ENCODE data around the gene LGR6. TPM values are rescaled to one million over a fixed set of nuclear protein-coding genes. Genes with fewer than 3 reads are reported as not detected.
"Not testable (repeated sequence)": the region's sequence is repeated elsewhere in the genome, so short reads cannot be mapped to it uniquely, and the experiment has no call there.

LGR6 gene
- total RNA-seq, 2 experiments from 2014 or later = 0.06 to 0.22 TPM

DNA sequence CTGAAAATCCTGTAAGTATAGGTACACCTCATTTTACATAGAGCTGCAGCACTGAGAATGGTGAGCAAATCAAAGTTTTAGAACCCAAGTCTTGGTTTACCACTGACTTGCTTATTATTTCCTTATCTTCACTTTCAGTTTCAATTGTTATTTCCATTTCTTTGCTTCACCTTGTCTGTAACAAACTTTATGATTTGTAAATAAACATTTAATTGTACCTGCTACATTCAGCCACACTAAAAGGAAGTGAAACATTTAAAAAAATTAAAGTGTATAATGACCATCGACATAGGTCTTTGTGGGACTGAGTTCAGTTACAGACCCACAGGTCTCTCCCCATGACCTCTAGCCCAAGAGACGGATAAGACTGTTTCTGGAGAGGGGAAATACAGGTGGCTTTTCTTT lies 34.4 kb downstream of the LGR6 start:
- no peaks in the 10 kb centered on the region for H3K27me3 Mint-ChIP-seq

GRCh38 chr1:202228484-202229122 lies 35.0 kb downstream of the LGR6 start:
- Mint-ChIP-seq H3K36me3 (no peaks in the 10 kb centered on the region), H3K4me1 (peaks cover 9% of the 10 kb centered on the region), H3K4me3 (no peak overlapping the region), H3K27ac (no peak overlapping the region), H3K9me3 (no peaks in the 10 kb centered on the region), H3K27me3 (no peaks in the 10 kb centered on the region)
- no peak for DNase-seq

More for the DNA sequence above, 34.4 kb downstream of the LGR6 start:
- peaks cover 9% of the 10 kb centered on the region for H3K4me1 Mint-ChIP-seq
- DNase-seq = no peak
- no peaks in the 10 kb centered on the region for H3K36me3 Mint-ChIP-seq
- H3K27ac Mint-ChIP-seq = no peak overlapping the region
- H3K4me3 Mint-ChIP-seq = no peak overlapping the region
- no peaks in the 10 kb centered on the region for H3K9me3 Mint-ChIP-seq

DNA sequence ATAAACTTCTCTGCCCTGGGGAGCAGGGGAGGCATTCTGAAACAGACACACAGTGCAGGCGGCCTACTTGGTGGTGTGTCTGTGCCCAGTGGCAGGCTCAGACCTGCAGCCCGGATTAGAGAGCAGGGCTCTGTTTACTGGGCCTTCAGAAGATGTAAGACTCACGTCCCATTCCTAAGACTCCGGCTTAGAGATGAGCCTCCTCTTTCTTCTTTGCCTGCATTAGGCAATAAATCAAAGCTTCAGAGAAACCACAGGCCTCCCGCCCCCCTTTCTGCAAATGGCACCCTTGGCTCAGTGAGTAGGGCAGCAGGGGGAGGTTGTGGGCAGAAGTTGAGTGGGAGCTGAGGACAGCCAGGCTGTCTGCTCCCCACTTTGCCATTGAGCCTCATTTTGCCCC lies 35.8 kb downstream of the LGR6 start:
- no peak overlapping the region for H3K4me3 Mint-ChIP-seq
- no peak overlapping the region for H3K27ac Mint-ChIP-seq
- no peak for DNase-seq
- no peaks in the 10 kb centered on the region for H3K9me3 Mint-ChIP-seq
- no peaks in the 10 kb centered on the region for H3K27me3 Mint-ChIP-seq
- peaks cover 9% of the 10 kb centered on the region for H3K4me1 Mint-ChIP-seq
- H3K36me3 Mint-ChIP-seq = no peaks in the 10 kb centered on the region

DNA sequence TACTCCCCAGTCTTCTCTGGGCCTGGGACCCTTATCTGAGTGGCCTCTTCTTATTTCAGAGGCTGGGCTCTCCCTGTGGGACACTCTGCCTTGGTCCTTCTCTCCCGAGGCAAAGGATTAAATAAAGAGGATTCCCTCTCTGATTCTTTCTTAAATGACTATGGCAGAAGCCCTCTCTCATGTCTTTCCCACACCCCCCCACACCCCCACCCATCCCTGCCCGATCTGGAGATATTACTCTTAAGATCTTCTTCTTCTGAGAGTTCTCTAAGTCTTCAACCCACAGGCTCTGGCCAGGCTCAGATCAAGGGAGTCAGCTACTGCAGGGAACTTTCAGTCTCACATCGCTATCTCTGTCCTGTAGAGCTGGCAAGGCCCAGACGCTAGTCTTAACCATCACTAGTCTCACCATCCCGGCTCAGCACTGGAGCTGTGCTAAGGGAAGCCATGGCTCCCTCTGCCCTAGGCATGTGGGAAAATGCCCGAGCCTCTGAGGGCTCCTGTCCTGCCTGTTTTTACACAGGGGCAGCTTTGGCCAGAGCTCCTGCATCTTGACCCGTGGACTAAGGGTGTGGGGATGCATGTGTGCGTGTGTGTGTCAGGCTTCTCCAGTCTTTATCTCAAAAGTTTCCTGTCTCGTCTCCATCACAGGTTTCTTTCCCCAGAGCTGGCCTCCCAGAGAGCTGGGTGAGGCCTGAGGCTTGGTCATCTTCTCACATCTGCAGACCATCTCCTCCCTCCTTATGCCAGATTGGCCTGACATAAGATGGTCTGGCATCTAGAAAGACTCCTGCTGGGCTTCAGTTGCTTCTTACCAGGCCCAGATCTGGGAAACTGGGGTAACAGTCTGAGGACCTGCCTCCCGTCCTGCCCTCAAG lies 36.7 kb downstream of the LGR6 start:
- Mint-ChIP-seq H3K27ac (no peak overlapping the region), H3K27me3 (no peaks in the 10 kb centered on the region), H3K36me3 (no peaks in the 10 kb centered on the region), H3K4me1 (peaks cover 9% of the 10 kb centered on the region), H3K9me3 (no peaks in the 10 kb centered on the region), H3K4me3 (no peak overlapping the region)
- DNase-seq = no peak

DNA sequence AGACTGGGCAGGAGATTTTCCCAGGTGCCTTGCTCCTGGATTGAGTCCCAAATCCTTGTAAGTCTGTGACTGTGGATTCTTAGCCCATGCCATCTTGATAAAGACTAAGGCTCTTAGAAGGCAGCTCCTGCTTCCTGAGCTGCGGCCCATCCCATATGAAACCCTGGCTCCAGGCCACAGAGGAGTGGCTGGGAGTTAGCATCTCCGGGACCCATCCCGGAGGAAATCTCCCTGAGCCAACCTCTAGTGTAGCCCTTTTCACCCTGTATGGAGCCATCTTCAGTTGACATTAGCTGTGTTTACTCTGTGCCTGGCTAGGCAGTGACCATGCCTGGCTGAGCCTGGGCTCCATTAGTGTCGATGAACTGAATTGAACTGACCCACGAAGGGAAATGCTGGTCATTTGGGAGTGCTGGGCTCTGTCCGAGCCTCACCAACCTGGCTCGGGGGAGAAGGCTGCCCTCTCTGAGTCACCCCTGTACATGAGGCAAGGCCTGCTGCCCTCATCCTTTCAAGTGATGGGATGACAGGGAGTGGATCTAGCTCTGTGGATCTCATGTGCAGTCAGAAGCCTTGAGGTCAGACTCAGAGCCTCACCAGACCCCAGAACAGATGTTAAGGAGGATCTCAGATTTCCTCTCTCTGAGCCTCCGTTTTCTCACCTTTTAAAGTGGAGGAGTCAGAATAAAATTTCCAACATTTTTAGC lies 37.5 kb downstream of the LGR6 start:
- no peaks in the 10 kb centered on the region for H3K9me3 Mint-ChIP-seq
- H3K4me3 Mint-ChIP-seq = no peak overlapping the region
- peaks cover 9% of the 10 kb centered on the region for H3K4me1 Mint-ChIP-seq
- no peak overlapping the region for H3K27ac Mint-ChIP-seq
- H3K27me3 Mint-ChIP-seq = peaks cover 1% of the 10 kb centered on the region
- no peaks in the 10 kb centered on the region for H3K36me3 Mint-ChIP-seq
- DNase-seq = no peak

DNA sequence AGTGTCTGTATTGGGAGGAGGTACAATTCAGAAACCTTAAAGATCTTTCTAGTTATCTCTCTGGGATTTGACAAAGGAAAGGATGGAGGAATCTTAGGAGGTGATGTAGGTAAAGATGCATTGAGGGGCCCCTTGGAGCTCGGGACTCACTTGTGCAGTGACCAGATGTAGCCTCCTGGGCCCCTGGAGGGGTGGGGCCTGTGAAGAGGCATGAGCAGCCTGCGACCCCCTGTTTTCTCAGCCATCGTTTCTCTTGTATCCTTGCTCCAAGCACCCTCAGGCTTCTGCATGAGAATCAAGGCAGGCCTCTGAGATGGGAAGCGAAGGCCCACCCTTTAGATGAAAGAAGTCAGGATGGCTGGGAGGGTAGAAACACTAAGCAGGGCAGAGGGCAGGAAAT lies 39.6 kb downstream of the LGR6 start:
- peaks cover 18% of the 10 kb centered on the region for H3K27me3 Mint-ChIP-seq
- H3K27ac Mint-ChIP-seq = no peak overlapping the region
- DNase-seq = no peak
- H3K9me3 Mint-ChIP-seq = no peaks in the 10 kb centered on the region
- H3K4me1 Mint-ChIP-seq = peaks cover 9% of the 10 kb centered on the region
- H3K4me3 Mint-ChIP-seq = no peak overlapping the region
- H3K36me3 Mint-ChIP-seq = no peaks in the 10 kb centered on the region

GRCh38 chr1:202233804-202234203 lies 40.2 kb downstream of the LGR6 start:
- Mint-ChIP-seq H3K36me3 (no peaks in the 10 kb centered on the region), H3K27ac (no peak overlapping the region), H3K27me3 (peaks cover 18% of the 10 kb centered on the region), H3K9me3 (no peaks in the 10 kb centered on the region), H3K4me1 (peaks cover 5% of the 10 kb centered on the region), H3K4me3 (no peak overlapping the region)
- DNase-seq = no peak

- no peak overlapping the region for H3K27ac Mint-ChIP-seq
- H3K9me3 Mint-ChIP-seq = no peaks in the 10 kb centered on the region
- peaks cover 18% of the 10 kb centered on the region for H3K27me3 Mint-ChIP-seq
- H3K4me3 Mint-ChIP-seq = no peak overlapping the region
- no peak for DNase-seq
- H3K4me1 Mint-ChIP-seq = peaks cover 5% of the 10 kb centered on the region
- H3K36me3 Mint-ChIP-seq = no peaks in the 10 kb centered on the region
Measured at GRCh38 chr1:202234331-202235002, 40.9 kb downstream of the LGR6 start.

GRCh38 chr1:202235003-202235660 lies 41.5 kb downstream of the LGR6 start:
- H3K4me1 Mint-ChIP-seq = peaks cover 5% of the 10 kb centered on the region
- no peak overlapping the region for H3K27ac Mint-ChIP-seq
- H3K36me3 Mint-ChIP-seq = no peaks in the 10 kb centered on the region
- no peak for DNase-seq
- peaks cover 18% of the 10 kb centered on the region for H3K27me3 Mint-ChIP-seq
- H3K9me3 Mint-ChIP-seq = no peaks in the 10 kb centered on the region
- H3K4me3 Mint-ChIP-seq = no peak overlapping the region

DNA sequence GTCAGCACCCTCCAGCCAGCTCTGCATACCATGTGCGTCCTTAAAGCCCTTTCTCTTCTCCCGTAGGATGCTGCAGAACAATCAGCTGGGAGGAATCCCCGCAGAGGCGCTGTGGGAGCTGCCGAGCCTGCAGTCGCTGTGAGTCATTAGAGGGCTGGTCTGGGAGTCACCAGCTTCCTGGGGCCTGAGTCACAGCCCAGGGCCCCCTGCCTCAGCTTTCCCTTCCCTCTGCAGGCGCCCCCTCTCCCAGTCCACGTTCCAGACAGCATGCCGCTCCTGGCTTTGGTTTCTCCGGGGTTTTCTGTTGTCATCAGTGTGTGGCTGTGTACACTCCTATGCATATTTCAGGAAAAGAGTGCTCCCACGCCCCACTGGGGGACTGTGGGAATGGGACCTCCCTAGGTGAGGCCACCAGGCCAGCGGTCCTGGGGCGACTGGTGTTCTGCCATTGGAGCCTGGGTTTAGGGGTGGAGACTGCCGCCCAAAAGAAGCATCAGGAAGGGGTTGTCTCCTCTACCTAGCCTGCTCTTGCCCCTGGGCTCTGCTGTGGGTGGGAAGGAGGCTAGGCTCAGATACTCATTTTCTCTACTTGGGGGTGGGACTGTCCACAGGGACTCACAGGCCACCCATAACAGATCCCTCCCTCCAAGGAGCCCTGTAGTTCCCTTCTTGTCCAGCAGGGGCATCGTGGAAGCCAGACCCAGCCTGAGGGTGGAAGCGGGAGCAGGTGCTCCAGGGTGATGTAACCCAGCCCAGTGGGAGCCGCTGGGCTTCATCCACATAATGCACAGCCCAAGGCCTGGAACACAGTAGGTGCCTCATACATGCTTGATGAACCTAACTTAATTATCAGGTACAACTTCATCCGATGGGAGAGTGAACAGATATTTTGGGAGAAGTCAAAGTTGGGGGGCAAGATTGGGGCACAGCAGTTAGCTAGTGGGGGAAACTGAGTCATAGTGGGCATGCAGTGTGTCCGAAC lies 42.5 kb downstream of the LGR6 start:
- no peak overlapping the region for H3K27ac Mint-ChIP-seq
- peaks cover 5% of the 10 kb centered on the region for H3K4me1 Mint-ChIP-seq
- peak overlapping the region; percentile 23 for H3K4me3 Mint-ChIP-seq
- H3K36me3 Mint-ChIP-seq = no peaks in the 10 kb centered on the region
- no peaks in the 10 kb centered on the region for H3K9me3 Mint-ChIP-seq
- peaks cover 18% of the 10 kb centered on the region for H3K27me3 Mint-ChIP-seq
- DNase-seq = peak; percentile 70

DNA sequence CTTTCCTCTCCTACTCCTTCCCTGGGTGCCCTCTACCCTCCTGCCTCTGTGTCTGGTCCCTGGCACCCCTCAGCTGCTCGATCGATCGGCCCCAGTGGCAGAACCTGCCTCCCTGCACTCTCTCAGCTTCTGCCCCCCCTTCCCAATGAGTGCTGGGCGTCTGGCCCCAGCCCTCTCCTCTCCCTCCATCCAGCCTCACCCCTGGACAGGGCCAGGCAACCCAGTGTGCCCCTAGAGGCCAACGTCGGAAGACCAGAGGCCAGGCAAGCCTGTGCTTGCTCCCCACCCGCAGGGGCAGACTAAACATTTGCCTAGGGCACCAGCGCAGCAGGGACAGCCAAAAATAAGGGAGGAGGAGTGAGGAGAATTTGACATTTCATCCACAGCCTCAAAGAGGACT lies 43.5 kb downstream of the LGR6 start:
- Mint-ChIP-seq H3K27me3 (peaks cover 18% of the 10 kb centered on the region), H3K9me3 (no peaks in the 10 kb centered on the region), H3K4me3 (no peak overlapping the region), H3K36me3 (no peaks in the 10 kb centered on the region), H3K4me1 (peaks cover 5% of the 10 kb centered on the region), H3K27ac (no peak overlapping the region)
- DNase-seq = peak; percentile 50

GRCh38 chr1:202238914-202239313 lies 45.3 kb downstream of the LGR6 start:
- Mint-ChIP-seq H3K27me3 (peaks cover 18% of the 10 kb centered on the region), H3K36me3 (no peaks in the 10 kb centered on the region), H3K4me3 (no peak overlapping the region), H3K4me1 (peaks cover 5% of the 10 kb centered on the region), H3K27ac (no peak overlapping the region), H3K9me3 (no peaks in the 10 kb centered on the region)
- no peak for DNase-seq

DNA sequence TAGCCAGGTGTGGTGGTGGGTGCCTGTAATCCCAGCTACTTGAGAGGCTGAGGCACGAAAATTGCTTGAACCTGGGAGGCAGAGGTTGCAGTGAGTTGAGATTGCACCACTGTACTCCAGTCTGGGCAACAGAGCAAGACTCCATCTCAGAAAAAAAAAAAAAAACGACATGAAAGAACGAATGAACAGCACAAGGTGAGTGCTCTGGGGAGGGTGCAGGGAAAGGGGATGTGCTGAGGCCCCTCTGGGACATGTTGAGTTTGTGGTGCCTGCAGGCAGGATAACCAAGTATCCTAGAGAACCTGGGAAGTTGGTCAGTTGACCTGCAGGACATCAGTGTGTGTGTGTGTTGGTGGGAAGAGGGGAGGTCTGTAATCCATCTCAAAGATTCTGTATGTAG lies 46.6 kb downstream of the LGR6 start:
- H3K27me3 Mint-ChIP-seq = peaks cover 18% of the 10 kb centered on the region
- DNase-seq, H3K36me3 Mint-ChIP-seq, H3K27ac Mint-ChIP-seq, H3K4me3 Mint-ChIP-seq, H3K9me3 Mint-ChIP-seq, H3K4me1 Mint-ChIP-seq: not testable (repeated sequence)

DNA sequence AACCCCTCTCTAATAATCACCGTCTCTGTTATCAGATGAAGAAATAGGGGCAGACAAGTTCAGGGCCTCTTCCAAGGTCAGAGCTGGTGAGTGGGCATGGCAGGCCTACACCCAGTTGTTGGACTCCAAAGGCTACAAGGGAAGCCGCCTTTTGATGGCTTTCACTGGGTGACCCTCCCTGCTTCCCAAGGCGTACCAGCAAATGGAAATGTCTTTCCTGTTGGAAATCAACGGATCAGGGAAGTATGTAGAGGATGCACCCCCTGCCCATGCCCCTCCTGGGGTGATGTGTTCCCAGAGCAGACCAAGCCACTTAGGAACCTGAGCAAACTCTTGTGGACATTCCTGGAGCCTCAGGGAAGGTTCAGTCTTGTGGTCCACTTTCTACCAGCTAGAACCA lies 47.4 kb downstream of the LGR6 start:
- H3K4me1 Mint-ChIP-seq = peaks cover 5% of the 10 kb centered on the region
- no peak overlapping the region for H3K27ac Mint-ChIP-seq
- H3K36me3 Mint-ChIP-seq = no peaks in the 10 kb centered on the region

More for the DNA sequence above, 47.4 kb downstream of the LGR6 start:
- no peak overlapping the region for H3K4me3 Mint-ChIP-seq
- no peaks in the 10 kb centered on the region for H3K9me3 Mint-ChIP-seq
- no peak for DNase-seq
- peaks cover 18% of the 10 kb centered on the region for H3K27me3 Mint-ChIP-seq

Measured in activated naive CD8-positive, alpha-beta T cell treated with anti-CD3 and anti-CD28 coated beads for 36 hours (primary cell).